ENCODE data around the gene MAPKAPK2. TPM values are rescaled to one million over a fixed set of nuclear protein-coding genes. Genes with fewer than 3 reads are reported as not detected.

Gene MAPKAPK2
- total RNA-seq, 1 experiment from 2014 or later = 32.7 TPM

DNA sequence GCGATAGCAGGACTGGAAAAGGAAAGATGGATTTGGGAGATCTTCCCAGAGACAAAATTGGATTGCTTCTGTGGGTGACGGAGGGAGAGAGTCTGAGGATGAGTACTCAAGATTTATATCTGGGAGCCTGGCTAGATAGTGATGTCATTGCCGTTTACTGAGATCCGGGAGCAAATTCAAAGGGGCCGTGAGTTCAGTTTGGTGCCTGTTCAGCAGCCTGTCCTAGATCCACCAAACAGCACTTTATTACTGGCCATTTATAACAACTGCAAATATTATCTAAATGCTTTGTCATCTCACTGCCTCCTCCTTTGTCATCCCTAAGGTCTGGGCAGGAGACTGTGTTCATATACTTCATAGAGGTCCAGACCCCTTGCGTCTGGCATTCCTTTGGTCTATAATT is 29.2 kb downstream of the MAPKAPK2 start:
- no peak for DNase-seq (ENCODE audit: low spot score)
- in situ Hi-C loops (cut with HindIII; ENCODE audit: low sequenced_read_pairs) = no loop called here

DNA sequence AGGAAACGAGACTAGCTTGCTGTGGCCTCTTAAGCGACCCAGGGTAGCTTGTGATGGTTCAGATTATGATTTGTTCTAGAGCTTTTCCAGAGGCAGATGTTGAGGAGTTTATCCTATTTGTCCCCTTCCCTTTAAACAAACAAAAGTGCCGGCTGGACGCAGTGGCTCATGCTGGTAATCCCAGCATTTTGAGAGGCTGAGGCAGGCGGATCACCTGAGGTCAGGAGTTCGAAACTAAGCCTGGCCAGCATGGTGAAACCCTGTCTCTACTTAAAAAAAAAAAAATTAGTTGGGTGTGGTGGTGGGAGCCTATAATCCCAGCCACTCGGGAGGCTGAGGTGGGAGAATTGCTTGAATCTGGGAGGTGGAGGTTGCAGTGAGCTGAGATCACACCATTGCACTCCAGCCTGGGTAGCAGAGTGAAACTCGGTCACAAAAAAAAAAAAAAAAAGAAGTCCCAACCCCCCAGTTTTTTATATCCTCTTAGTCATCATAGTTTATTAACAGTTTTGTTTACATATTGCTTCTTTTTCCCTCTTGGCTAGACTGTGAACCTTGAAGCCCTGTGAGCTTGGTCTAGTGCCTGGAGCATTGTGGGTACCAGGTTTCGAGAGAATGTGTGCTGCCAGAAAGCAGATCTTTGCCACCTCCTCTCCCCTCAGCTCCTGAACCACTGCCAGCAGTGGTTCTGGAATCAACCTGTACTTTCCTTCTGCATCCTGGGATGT is 29.8 kb downstream of the MAPKAPK2 start:
- peak; percentile 66 for DNase-seq (ENCODE audit: low spot score)
- in situ Hi-C loops (cut with HindIII; ENCODE audit: low sequenced_read_pairs) = no loop called here

DNA sequence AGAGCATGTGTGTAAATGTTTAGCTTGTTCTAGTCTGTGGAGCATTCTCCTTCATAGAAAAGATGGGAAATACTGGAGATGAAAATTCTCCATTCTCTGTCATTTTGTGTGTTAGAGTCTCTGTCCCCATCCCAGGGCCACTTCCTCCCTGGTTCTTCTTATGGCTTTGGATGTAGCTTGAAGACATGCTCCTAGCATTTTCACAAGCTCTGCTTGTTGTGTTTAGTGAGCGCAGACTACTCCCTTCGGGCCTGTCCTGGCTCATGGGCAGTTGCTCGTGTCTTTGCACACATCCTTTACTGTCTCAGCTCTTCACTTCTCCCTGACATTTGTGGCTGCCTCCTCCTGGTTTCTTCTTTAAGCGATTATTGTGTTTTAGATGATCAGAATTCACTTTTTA is 30.4 kb downstream of the MAPKAPK2 start:
- in situ Hi-C loops (cut with HindIII; ENCODE audit: low sequenced_read_pairs) = no loop called here

DNA sequence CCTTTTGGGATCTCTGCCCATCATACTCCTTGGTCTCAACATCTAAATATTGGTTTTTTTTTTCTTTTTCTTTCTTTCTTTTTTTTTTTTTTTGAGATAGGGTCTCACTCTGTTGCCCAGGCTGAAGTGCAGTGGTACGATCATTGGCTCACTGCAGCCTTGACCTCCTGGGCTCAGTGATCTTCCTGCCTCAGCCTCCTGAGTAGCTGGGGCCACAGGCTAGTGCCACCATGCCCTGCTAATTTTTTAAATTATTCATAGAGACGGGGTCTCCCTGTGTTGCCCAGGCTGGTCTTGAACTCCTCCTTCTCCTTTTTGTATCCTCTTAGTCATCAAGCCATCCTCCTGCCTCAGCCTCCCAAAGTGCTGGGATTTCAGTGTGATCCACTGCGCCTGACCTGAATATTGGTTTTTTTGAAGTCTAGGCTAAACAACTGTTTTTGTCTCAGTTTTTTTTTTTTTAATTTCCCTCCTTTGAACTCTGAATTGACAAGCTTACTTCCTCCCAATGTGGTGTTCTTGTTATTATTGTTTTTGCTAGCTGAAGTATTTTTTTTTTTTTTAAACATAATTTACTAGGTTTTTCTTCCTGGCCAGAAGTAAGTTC is 30.9 kb downstream of the MAPKAPK2 start:
- in situ Hi-C loops (cut with HindIII; ENCODE audit: low sequenced_read_pairs) = no loop called here
- no peak for DNase-seq (ENCODE audit: low spot score)

More for the DNA sequence above, 30.4 kb downstream of the MAPKAPK2 start:
- no peak for DNase-seq (ENCODE audit: low spot score)

DNA sequence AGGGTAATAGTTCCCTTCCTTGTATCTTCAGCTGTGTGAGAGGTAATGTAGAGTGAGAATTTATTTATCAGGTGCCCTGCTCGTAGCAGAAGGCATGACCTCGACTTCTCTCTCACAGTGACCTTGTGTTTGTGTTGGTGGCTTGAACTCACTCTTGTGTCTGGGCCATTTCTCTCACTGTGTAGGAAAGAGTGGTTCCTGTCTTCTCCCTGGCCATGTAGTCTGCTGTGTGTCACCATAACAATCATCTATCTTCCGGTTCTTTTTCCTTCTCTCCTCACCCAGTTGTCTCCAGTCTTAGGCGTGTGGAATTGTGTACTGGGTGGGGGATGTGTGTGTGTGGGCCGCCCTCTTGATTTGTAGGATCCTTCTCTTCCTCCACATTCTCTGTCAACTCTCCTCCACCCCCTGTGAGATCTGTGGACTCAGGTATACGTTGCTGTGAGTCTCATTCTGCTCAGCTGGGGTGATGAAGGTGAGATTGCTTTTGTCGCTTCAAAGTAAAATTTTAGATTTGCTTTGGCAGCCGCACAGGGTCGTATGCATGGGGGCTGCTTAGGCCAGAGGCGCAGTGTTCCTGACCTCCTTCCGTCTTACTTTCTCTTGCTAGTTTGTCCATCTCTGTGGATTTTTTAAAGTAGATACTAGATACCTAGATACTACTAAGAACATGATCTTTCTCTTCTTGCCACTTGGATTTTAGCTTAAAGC is 31.6 kb downstream of the MAPKAPK2 start:
- in situ Hi-C loops (cut with HindIII; ENCODE audit: low sequenced_read_pairs) = no loop called here
- no peak for DNase-seq (ENCODE audit: low spot score)

DNA sequence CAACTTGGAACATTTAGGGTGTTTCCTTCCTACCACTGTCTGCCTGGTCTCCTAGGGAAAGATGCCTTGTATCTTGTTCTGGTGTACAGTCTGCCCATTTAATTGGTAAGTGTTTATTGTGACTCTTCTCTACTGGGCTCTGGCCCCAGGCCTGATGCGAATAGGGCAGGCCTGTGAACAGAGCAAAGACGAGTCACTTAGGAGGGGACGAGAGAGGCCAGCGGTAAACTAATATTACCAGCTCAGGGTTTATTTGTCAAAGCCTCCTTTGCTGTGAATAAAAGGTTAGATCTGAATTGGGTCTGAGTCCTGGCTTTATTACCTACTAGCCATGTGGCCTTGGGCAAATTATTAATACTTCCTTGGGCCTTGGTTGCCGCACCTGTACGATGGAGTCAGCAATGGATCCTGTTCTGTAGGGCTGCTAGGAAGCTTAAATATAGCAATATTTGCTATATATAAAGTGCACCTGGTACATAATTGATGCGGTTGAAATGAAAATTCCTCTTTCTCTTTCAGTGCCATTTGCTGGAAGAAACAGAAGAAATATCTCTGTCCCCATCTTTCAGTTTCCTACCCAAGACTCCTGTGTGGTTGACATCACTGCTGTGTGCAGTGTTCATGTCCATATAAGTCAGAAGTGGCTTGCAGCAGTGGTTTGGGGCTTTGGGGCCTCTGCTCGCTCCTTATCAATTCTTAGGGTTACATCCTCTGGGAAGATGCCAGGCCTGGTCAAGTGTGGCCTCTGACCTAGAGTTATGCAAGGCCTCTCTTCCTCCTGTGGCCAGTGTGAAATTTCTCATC is 32.4 kb downstream of the MAPKAPK2 start:
- in situ Hi-C loops (cut with HindIII; ENCODE audit: low sequenced_read_pairs) = no loop called here
- no peak for DNase-seq (ENCODE audit: low spot score)

DNA sequence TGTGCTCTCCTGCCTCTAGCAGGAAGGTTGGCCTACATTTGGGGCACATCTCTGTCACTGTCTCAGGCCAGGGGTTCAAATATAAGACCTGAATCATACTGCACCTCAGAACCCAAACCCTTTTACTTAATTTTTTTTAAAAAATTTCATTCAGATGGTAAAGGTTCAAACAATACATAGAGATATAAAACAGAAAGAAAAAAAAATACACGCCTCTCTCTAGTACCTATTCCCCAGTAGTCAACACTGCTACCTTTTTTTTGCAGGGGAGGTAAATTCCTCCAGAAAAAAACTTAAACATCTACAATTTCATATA is 32.9 kb downstream of the MAPKAPK2 start:
- in situ Hi-C loops (cut with HindIII; ENCODE audit: low sequenced_read_pairs) = no loop called here
- DNase-seq (ENCODE audit: low spot score) = no peak

DNA sequence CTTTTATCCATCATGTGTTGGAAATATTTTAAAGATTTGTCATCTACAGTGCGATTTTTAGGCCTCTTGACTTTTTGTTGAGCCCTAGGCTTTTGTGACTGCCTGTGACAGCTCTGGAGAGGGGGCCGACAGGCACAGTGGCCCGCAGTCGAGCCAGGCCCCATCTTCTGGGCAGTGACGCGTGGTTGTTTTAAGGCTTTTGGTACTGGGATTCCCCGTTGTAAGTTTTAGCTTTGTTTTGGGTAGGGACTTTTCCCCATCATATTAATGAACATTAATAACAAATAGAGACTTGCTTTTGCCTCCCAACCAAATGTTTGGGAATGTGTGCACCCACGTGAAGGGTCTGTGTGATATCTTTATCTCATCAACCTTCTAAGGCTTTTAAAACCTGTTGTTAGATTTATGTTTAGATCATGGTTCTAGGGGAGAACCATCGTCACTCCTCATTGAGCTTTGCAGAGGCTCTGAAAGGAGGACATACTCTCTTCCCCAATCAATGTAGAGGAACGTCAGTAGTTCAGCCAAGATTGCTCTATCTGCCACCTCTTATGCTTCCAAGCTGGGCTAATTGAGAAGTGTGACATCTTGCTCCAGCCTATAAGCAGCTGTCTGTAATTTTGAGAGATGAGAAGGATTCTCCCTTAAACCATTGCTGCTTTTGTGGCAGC is 34.6 kb downstream of the MAPKAPK2 start:
- in situ Hi-C loops (cut with HindIII; ENCODE audit: low sequenced_read_pairs) = no loop called here
- DNase-seq (ENCODE audit: low spot score) = no peak

DNA sequence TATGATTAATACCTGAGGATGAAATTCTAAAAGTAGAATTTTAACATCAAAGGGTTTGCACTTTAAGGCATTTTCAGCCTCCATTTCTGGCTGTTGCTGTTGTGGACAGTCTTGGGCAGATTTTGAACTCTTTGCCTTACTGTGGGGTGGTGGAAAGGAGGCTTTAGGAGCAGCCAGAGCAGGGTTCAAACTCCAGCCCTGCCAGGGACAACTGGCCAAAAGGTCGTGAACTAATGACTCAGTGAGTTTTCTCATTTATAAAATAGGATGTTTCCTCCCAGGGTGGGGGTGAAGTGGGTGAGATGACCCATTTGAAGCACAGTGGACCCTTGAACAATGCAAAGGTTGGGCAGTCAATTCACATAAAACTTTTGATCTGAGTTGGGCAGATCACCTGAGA is 36.7 kb downstream of the MAPKAPK2 start:
- DNase-seq (ENCODE audit: low spot score) = no peak
- in situ Hi-C loops (cut with HindIII; ENCODE audit: low sequenced_read_pairs) = no loop called here

DNA sequence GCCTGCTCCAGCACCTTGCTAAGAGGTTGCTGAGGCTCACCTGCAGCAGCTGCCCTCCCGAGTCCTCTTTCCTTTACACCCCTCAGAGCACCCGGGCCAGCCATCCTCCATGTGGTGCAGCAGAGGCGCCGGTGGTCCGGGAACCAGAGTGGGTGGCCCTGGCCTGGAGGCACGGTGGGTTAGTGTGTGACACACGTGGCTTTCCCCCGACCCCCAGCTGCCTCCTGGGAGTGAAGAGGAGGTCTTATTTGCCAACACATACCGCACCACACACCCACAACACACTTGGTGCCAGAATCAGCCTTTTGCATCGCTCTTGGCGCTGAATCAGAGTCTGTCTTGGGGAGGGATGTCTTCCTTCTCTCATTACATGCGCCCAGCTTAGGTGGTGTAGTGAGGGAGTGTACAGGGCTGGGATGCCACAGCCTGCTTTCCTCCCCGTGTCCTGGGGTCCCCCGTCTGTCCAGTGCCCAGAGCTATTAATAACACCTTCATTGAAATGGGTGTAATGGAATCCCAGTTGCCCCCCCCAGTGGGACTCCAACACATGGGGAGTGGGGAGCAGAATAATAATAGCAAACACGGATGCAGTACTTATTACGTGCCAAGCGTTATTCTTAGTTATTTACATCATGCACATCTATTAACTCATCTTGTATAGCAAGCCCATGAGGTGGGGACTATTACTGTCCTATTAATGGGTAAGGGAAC is 38.2 kb downstream of the MAPKAPK2 start:
- DNase-seq (ENCODE audit: low spot score) = no peak
- in situ Hi-C loops (cut with HindIII; ENCODE audit: low sequenced_read_pairs) = no loop called here

DNA sequence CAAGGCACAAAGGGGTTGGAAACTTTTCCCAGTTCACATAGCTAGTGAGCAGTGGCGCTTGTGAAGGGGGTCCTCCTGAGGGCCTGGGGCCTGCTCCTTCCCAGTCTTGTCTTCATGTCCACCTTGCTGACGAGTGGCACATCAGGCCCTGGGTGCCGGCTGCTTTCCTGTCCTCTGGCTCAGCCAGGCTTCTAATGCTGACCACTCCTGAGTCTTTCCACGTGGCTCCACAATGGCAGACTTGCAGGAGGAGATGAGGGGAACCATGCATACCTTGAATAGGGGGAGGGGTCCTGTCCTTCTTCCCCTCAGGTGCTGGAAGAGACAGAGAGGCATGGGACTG is 38.7 kb downstream of the MAPKAPK2 start:
- DNase-seq (ENCODE audit: low spot score) = no peak
- in situ Hi-C loops (cut with HindIII; ENCODE audit: low sequenced_read_pairs) = no loop called here

DNA sequence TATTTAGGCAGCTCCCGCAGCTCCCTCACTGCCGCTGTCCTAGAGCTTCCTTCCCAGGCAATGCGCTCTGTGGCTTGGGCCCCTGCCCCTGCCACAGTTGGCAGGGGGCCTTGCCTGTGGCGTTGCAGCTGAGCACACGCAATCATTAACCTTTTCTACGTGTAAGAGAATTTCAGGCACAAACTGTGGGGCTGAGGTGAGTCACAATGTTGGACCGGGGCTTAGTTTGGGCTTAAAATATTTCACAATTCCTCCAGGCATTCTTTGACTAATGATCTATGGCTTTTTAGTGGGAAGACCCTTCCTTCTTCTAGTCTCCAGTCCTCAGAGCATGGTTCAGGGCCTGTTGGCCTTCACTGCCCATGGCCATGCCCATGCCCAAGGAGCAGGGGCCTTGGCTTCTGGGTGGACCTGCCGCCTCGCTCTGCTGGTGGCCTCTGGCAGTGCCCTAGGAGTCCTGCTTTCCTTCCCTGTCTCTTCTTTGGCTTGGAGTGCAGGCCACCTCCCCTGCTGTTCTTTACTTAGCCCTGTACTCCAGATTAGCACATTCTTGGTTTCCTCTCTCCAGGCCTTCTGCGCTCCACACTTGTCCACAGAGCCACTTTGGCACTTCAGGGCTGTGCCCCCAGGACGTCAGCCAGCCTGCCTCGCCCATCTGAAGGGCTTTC is 39.2 kb downstream of the MAPKAPK2 start:
- no peak for DNase-seq (ENCODE audit: low spot score)
- in situ Hi-C loops (cut with HindIII; ENCODE audit: low sequenced_read_pairs) = no loop called here

DNA sequence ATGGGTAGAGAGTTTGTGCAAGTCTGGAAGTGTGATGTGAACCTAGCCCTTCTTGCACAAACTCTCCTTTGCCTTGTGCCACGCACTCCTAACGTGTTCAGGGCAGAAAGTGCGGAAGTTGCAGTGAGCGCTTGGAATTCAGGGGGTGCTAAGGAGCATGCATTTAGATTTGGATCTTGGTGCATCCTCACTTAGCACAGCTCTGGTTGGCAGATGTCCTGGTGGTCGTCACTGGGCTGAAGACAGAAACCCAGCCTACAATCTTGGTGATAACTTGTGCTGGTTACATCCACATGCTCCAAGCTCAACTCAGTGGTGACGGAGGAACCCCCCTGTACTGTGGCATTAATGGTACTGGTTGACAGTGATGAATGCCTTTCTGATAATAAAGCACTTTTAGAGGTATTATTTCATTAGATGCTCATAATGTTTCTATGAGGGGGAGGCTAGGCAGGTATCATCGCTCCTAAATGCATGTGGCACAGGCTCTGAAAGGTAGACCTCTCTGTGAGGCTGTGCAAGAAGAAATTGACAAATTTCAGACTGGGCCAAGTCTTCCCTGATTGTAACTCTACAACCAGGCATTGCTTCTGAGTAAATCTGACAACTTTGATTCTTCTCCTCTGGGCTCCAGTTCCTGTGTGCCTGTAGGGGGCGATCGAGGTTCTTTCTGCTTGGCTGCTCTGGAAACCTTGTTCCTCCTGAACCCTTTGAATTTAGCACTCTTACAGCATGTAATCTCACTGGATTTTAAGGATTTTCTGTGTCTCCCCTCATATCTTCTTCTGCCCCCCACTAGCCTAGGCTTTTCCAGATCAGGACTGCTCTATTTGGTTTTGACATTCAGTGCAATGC is 40.6 kb downstream of the MAPKAPK2 start:
- in situ Hi-C loops (cut with HindIII; ENCODE audit: low sequenced_read_pairs) = no loop called here
- peak; percentile 49 for DNase-seq (ENCODE audit: low spot score)

DNA sequence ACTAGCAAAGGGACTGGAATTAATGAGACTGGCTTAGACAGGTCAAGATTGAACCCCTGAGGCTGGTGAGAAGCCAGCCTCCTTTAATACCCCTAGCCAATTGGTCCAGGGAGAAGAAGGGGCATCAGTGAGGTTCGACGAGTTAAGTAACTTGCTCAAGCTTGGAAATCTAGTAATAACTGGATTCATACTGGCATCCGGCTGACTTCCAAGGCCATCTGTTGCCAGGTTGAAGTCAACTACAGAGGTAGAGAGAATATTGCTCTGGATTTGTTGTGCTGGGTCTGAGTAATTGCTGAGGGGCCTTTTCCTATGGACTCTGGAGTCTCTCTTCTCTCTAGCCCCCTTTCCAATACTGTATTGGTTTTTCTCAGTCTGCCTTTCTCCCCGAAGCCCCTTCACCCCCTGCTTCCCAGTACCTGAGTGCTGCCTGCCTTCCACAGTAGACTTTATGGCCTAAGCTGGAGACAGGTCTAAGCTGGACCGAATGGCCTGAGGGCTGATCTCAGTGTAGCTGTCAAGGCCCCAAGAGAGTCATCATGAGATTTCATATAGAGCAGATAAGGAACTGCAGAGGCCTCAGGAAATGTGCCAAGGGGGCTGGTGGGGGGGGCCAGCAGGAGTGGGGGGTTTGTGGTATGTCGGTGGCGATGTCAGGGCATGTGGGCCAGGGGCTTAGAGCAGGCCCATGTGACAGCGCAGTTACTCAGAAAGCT is 43.4 kb downstream of the MAPKAPK2 start:
- in situ Hi-C loops (cut with HindIII; ENCODE audit: low sequenced_read_pairs) = no loop called here
- peak; percentile 64 for DNase-seq (ENCODE audit: low spot score)

DNA sequence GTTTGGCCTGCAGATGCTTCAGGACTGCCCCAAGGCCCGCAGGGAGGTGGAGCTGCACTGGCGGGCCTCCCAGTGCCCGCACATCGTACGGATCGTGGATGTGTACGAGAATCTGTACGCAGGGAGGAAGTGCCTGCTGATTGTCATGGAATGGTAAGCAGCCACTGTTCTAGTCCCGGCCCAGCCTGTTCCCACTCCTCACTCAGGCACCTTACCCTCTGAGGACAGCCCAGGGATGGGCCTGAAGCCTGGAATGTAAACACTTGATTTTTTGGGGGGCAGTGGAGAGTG is 43.9 kb downstream of the MAPKAPK2 start:
- DNase-seq (ENCODE audit: low spot score) = no peak
- in situ Hi-C loops (cut with HindIII; ENCODE audit: low sequenced_read_pairs) = no loop called here

DNA sequence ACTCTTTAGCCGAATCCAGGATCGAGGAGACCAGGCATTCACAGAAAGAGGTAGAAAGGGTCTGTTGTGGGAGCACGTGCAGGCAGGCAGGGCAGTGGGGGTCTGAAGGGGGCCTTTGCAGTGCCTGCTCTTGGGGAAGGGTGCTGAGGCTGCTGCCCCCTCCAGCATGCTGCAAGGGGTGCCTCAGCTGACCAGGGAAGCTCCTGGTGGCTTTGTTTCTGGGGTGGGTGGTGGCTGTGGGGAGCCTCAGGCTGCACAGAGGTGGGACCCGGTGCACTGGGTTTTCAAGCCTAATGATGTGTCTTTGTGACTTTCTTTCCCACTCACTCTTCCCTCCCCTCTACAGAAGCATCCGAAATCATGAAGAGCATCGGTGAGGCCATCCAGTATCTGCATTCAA is 44.3 kb downstream of the MAPKAPK2 start:
- in situ Hi-C loops (cut with HindIII; ENCODE audit: low sequenced_read_pairs) = no loop called here
- no peak for DNase-seq (ENCODE audit: low spot score)

DNA sequence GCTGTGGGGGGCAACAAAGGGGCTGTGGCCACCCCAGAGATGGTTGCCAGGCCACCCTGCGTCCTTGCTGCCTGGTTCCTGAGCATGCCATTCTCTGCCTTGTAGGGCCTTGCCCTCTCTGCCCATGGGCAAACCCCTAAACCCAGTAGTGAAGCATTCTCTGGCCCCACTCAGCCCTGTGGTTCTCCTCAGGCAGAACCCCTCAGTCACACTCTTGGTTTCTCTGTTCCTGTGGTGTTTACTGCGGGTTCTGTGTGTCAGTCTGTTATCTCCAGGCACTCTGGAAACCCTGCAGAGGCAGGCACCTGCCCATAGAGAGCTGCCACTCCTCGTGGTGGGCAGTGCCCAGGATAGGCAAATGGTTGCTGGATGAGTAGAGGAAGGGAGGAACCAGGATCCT is 44.8 kb downstream of the MAPKAPK2 start:
- no peak for DNase-seq (ENCODE audit: low spot score)
- in situ Hi-C loops (cut with HindIII; ENCODE audit: low sequenced_read_pairs) = no loop called here

Data from G401 (cell line).